IMR-90 (cell line): ENCODE results near the gene CSAD.

Experiments used
- BHLHE40 ChIP-seq: fragments of 150-350 bp; IDR thresholded peaks from 2 replicates; pipeline ENCODE4 v1.6.1; 2016; ENCODE audit warnings: mild to moderate bottlenecking, low read depth, low read length
- CEBPB ChIP-seq: IDR thresholded peaks from 2 replicates; pipeline ENCODE4 v1.6.1; 2012; ENCODE audit warnings: low read depth, low read length, improper control_type of control experiment
- CTCF ChIP-seq: conservative IDR thresholded peaks from 2 replicates; pipeline ENCODE4 v1.5.1; 2012; ENCODE audit warnings: mild to moderate bottlenecking, low read depth, low read length, improper control_type of control experiment
- MXI1 ChIP-seq: IDR thresholded peaks from 2 replicates; pipeline ENCODE4 v1.6.1; 2012; ENCODE audit warnings: low read depth, mild to moderate bottlenecking, low read length, moderate library complexity, borderline replicate concordance
- RAD21 ChIP-seq: IDR thresholded peaks from 2 replicates; pipeline ENCODE4 v1.6.1; 2012; ENCODE audit warnings: low read length, improper control_type of control experiment
- RCOR1 ChIP-seq: IDR thresholded peaks from 2 replicates; pipeline ENCODE4 v1.6.1; 2012; ENCODE audit warnings: mild to moderate bottlenecking, low read length, improper control_type of control experiment; ENCODE audit not compliant: insufficient replicate concordance
- RFX5 ChIP-seq: IDR thresholded peaks from 2 replicates; pipeline ENCODE4 v1.8.0; 2012; ENCODE audit warnings: low read depth, mild to moderate bottlenecking, low read length, moderate library complexity
- SMC3 ChIP-seq: fragments of 150-350 bp; IDR thresholded peaks from 2 replicates; pipeline ENCODE4 v1.6.1; 2016; ENCODE audit warnings: low read depth, mild to moderate bottlenecking, antibody characterized with exemption, low read length, moderate library complexity
- USF2 ChIP-seq: fragments of 150-350 bp; IDR thresholded peaks from 2 replicates; pipeline ENCODE4 v1.6.1; 2017; ENCODE audit warnings: mild to moderate bottlenecking, antibody characterized with exemption, low read length, low read depth

- TF ChIP-seq RCOR1 (no peak), CTCF (no peak), CEBPB (no peak), RAD21 (no peak), MXI1 (no peak), BHLHE40 (no peak), SMC3 (no peak), RFX5 (no peak), USF2 (no peak)
Measured at GRCh38 chr12:53219956-53220693, 39.4 kb upstream of the CSAD start.
